OCI-LY1 (cell line): ENCODE measurements around the gene TPGS2.

Source experiments
- H2AFZ ChIP-seq: fragments of 200-600 bp; sonication (generic), shearing (Covaris generic); 2 replicates; pipeline ENCODE4 v1.6.0; 2014; ENCODE audit warnings: antibody characterized with exemption, mild to moderate bottlenecking, low read length
- H3F3A ChIP-seq: fragments of 200-600 bp; sonication (generic), shearing (Covaris generic); 2 replicates; pipeline ENCODE4 v1.6.0; 2014; ENCODE audit warnings: mild to moderate bottlenecking, antibody characterized with exemption, low read length, moderate library complexity; ENCODE audit not compliant: insufficient read depth
- H3K27ac ChIP-seq: fragments of 200-600 bp; sonication (generic); 2 replicates; pipeline ENCODE4 v1.5.1; 2014; ENCODE audit warnings: low read length, mixed run types, mild to moderate bottlenecking, low read depth; ENCODE audit not compliant: poor library complexity, severe bottlenecking
- H3K27me3 ChIP-seq: fragments of 200-600 bp; sonication (generic); 2 replicates; pipeline ENCODE4 v1.6.0; 2014; ENCODE audit warnings: antibody characterized with exemption, mild to moderate bottlenecking, low read length, moderate library complexity; ENCODE audit not compliant: insufficient read depth
- H3K36me3 ChIP-seq: fragments of 200-600 bp; sonication (generic); 2 replicates; pipeline ENCODE4 v1.6.1; 2014; ENCODE audit warnings: mild to moderate bottlenecking, antibody characterized with exemption, low read length, moderate library complexity, mixed read lengths; ENCODE audit not compliant: insufficient read depth
- H3K4me1 ChIP-seq: fragments of 200-600 bp; sonication (generic); 2 replicates; pipeline ENCODE4 v1.5.1; 2014; ENCODE audit warnings: mild to moderate bottlenecking, low read length, moderate library complexity; ENCODE audit not compliant: insufficient read depth, severe bottlenecking
- H3K4me2 ChIP-seq: fragments of 200-600 bp; sonication (generic), shearing (Covaris generic); 2 replicates; pipeline ENCODE4 v1.6.1; 2014; ENCODE audit warnings: low read length
- H3K4me3 ChIP-seq: fragments of 200-600 bp; sonication (generic); 2 replicates; pipeline ENCODE4 v1.5.1; 2014; ENCODE audit warnings: low read length, low read depth, mild to moderate bottlenecking, mixed read lengths; ENCODE audit not compliant: poor library complexity, severe bottlenecking
- H3K79me2 ChIP-seq: fragments of 200-600 bp; shearing (Covaris generic); 2 replicates; pipeline ENCODE4 v1.6.1; 2016; ENCODE audit warnings: mixed run types, low read length, mixed read lengths; ENCODE audit not compliant: insufficient read depth
- H3K9ac ChIP-seq: fragments of 200-600 bp; sonication (generic), shearing (Covaris generic); 2 replicates; pipeline ENCODE4 v1.6.1; 2014; ENCODE audit warnings: mild to moderate bottlenecking, low read length, mixed read lengths
- H3K9me2 ChIP-seq: fragments of 200-600 bp; sonication (generic), shearing (Covaris generic); 2 replicates; pipeline ENCODE4 v1.6.1; 2014; ENCODE audit warnings: low read depth, mild to moderate bottlenecking, low read length, mixed read lengths
- H3K9me3 ChIP-seq: fragments of 200-600 bp; shearing (Covaris generic); 2 replicates; pipeline ENCODE4 v1.6.1; 2014; ENCODE audit warnings: low read length, mixed read lengths
- H4K20me1 ChIP-seq: fragments of 200-600 bp; sonication (generic), shearing (Covaris generic); 2 replicates; pipeline ENCODE4 v1.6.0; 2016; ENCODE audit warnings: mild to moderate bottlenecking, low read length; ENCODE audit not compliant: insufficient read depth
- EZH2 ChIP-seq: fragments of 200-600 bp; sonication (generic), shearing (Covaris generic); IDR thresholded peaks from 2 replicates; pipeline ENCODE4 v1.8.0; 2017; ENCODE audit warnings: borderline replicate concordance, mixed run types, mild to moderate bottlenecking, antibody characterized with exemption, low read length, moderate library complexity, mixed read lengths
- TF ChIP-seq, protein P1 (sequence below): fragments of 200-600 bp; sonication (generic), shearing (Covaris generic); IDR thresholded peaks from 2 replicates; pipeline ENCODE4 v1.5.1; 2017; ENCODE audit warnings: mild to moderate bottlenecking, antibody characterized with exemption, low read length, moderate library complexity, mixed read lengths

The TPGS2 gene

DNA sequence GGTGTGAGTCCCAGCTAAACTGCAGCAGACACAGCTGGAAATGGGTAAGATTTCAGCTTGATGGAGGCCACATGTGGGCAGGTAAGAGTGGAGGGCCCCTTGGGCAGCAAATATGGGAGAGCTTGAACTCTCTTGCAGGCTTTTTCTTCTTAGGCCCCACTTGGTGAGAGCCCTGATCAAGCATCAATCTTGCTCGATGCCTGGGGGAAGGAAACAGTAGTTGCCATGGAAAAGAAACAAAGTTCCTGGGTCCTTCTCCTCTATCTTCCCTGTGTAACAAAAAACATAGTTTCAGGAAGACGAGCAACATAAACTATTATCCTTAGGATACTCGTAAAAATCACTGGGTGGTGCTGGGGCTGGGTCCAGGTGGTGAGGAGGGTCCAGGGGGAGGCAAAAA is 43.0 kb upstream of the TPGS2 start:
- H3K4me1 ChIP-seq: no peaks in the 10 kb centered on the region

DNA sequence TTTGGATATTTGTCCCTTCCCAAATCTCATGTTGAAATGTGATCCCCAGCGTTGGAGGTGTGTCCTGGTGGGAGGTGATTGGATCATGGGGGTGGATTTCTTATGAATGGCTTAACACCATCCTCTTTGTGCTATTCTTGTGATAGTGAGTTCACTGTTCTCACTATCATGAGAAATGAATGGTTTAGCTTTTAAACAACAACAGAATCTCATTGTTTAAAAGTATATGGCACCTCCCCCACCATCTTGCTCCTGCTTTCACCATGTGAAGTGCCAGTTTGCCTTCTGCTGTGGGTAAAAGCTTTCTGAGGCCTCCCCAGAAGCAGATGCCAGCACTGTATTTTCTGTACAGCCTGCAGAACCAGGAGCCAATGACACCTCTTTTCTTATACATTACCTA is 38.3 kb upstream of the TPGS2 start:
- no peaks in the 10 kb centered on the region for H3K27me3 ChIP-seq
- no peaks in the 10 kb centered on the region for H3F3A ChIP-seq
- H3K4me1 ChIP-seq: no peaks in the 10 kb centered on the region
- H3K79me2 ChIP-seq: no peaks in the 10 kb centered on the region
- H3K9me3 ChIP-seq: no peaks in the 10 kb centered on the region
- TF ChIP-seq, protein P1, sequence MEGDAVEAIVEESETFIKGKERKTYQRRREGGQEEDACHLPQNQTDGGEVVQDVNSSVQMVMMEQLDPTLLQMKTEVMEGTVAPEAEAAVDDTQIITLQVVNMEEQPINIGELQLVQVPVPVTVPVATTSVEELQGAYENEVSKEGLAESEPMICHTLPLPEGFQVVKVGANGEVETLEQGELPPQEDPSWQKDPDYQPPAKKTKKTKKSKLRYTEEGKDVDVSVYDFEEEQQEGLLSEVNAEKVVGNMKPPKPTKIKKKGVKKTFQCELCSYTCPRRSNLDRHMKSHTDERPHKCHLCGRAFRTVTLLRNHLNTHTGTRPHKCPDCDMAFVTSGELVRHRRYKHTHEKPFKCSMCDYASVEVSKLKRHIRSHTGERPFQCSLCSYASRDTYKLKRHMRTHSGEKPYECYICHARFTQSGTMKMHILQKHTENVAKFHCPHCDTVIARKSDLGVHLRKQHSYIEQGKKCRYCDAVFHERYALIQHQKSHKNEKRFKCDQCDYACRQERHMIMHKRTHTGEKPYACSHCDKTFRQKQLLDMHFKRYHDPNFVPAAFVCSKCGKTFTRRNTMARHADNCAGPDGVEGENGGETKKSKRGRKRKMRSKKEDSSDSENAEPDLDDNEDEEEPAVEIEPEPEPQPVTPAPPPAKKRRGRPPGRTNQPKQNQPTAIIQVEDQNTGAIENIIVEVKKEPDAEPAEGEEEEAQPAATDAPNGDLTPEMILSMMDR: no peak
- no peak for TF ChIP-seq EZH2
- no peaks in the 10 kb centered on the region for H3K36me3 ChIP-seq
- no peaks in the 10 kb centered on the region for H3K9me2 ChIP-seq
- no peak overlapping the region for H2AFZ ChIP-seq
- no peak overlapping the region for H3K4me3 ChIP-seq
- H3K9ac ChIP-seq: no peak overlapping the region
- H3K27ac ChIP-seq: no peak overlapping the region
- H3K4me2 ChIP-seq: no peak overlapping the region
- H4K20me1 ChIP-seq: no peaks in the 10 kb centered on the region

More for the DNA sequence above, 43.0 kb upstream of the TPGS2 start:
- Histone ChIP-seq H3K4me3 (no peak overlapping the region), H3K9ac (no peak overlapping the region), H3K27me3 (no peaks in the 10 kb centered on the region), H3K9me2 (no peaks in the 10 kb centered on the region), H3F3A (no peaks in the 10 kb centered on the region), H3K9me3 (no peaks in the 10 kb centered on the region), H3K4me2 (no peak overlapping the region), H3K27ac (no peak overlapping the region), H2AFZ (no peak overlapping the region), H4K20me1 (no peaks in the 10 kb centered on the region), H3K36me3 (no peaks in the 10 kb centered on the region), H3K79me2 (no peaks in the 10 kb centered on the region)
- no peak for TF ChIP-seq EZH2
- TF ChIP-seq, protein P1: no peak

DNA sequence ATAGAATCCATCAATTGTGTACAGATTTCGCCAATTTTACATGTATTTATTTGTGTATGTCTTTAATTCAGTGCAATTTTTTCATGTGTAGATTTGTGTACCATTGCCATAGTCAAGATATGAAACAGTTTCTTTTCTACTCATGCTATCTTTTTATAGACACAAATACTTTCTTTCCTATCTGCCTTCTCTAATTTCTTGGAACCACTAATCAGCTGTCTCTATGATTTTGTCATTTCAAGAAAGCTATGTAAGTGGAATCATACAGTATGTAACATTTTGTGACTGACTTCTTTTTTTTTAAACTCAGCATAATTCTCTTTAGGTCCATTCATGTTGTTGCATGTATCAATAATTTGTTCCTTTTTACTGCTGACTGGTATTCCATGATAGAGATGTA is 33.4 kb upstream of the TPGS2 start:
- Histone ChIP-seq H3K9ac (no peak overlapping the region), H3K4me3 (no peak overlapping the region), H3K36me3 (no peaks in the 10 kb centered on the region), H2AFZ (no peak overlapping the region), H3K9me3 (no peaks in the 10 kb centered on the region), H3K4me2 (no peak overlapping the region), H3F3A (no peaks in the 10 kb centered on the region), H3K4me1 (no peaks in the 10 kb centered on the region), H3K9me2 (no peaks in the 10 kb centered on the region), H3K79me2 (no peaks in the 10 kb centered on the region), H4K20me1 (no peaks in the 10 kb centered on the region), H3K27ac (no peak overlapping the region), H3K27me3 (no peaks in the 10 kb centered on the region)
- TF ChIP-seq EZH2: no peak

DNA sequence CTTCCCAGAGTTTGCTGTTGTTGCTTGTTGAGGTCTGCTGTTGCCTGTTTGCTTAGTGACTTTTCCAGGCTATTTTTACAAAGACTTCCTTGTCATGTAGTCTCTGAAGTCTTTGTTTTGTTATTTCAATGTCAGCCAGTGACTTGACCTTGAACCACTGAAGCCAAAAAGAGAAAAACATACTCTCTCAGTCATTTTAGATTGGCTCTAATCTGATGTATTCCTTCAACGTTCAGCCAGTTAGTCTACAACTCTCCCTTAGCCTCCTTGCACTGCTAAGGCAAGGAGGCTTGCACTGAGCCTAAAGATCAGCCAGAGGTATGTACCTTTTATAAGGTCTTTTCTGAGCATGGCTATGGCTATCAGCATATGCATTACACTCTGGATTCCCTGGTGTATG is 28.0 kb upstream of the TPGS2 start:
- no peaks in the 10 kb centered on the region for H3K79me2 ChIP-seq
- no peaks in the 10 kb centered on the region for H3F3A ChIP-seq
- H3K27me3 ChIP-seq: no peaks in the 10 kb centered on the region
- H3K27ac ChIP-seq: no peak overlapping the region
- no peaks in the 10 kb centered on the region for H3K4me1 ChIP-seq
- no peaks in the 10 kb centered on the region for H4K20me1 ChIP-seq
- H3K4me2 ChIP-seq: no peak overlapping the region
- H3K9me3 ChIP-seq: 0 out of 2 replicates have a peak, but pooled peaks cover 5% of the 10 kb centered on the region
- no peaks in the 10 kb centered on the region for H3K9me2 ChIP-seq
- H3K9ac ChIP-seq: no peak overlapping the region
- H3K36me3 ChIP-seq: peaks cover 7% of the 10 kb centered on the region; the same call in 1 of the 2 replicates
- no peak overlapping the region for H3K4me3 ChIP-seq
- TF ChIP-seq EZH2: no peak
- TF ChIP-seq, protein P1: no peak
- H2AFZ ChIP-seq: no peak overlapping the region
